Activated CD8-positive, alpha-beta memory T cell treated with anti-CD3 and anti-CD28 coated beads for 36 hours (primary cell): Measurements from ENCODE around the gene ABCA10. TPM values are rescaled to one million over a fixed set of nuclear protein-coding genes. Genes with fewer than 3 reads are reported as not detected.

Experiments
- CTCF ChIA-PET: fragments of 350-600 bp; sonication (Branson Sonifier 250); formaldehyde crosslinking; loops from one replicate; lab custom pipeline; 2021; ENCODE audit warnings: antibody characterized with exemption; lab: Charles Lee
- POLR2A ChIA-PET: fragments of 350-600 bp; sonication (Branson Sonifier 250); formaldehyde crosslinking; loops from one replicate; lab custom pipeline; 2021; ENCODE audit warnings: antibody characterized with exemption; lab: Charles Lee
- total RNA-seq, 2 experiments: library from RNA; stranded (reverse); gene quantifications; one replicate each; pipeline ENCODE4 v1.2.3, GENCODE V29; 2021

The ABCA10 gene
- total RNA-seq, 2 experiments from 2014 or later: 0.30 to 0.31 TPM

DNA sequence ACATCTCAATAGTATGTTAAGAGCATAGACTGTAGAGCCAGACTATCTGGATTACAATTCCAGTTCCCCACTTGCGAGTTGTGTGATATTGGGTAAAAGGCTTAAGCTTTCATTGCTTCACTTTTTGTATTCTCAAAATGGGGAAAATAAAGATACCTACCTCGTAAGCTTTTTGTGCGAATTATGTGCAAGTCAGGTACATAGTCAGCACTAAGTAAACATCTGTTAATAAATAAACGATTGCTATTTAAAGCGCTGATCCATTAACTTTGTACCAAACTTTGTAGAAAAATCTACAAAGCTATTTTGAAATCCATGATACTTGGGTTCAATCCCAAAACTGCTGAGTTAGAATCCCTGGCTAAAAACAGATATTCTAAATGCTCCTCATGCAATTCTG, 106.6 kb downstream of the ABCA10 start:
- CTCF ChIA-PET: no interaction called here
- POLR2A ChIA-PET: no interaction called here

- CTCF ChIA-PET: no interaction called here
- POLR2A ChIA-PET: no interaction called here
Measured at GRCh38 chr17:69117855-69118784, 110.5 kb downstream of the ABCA10 start.

- ChIA-PET POLR2A (no interaction called here), CTCF (no interaction called here)
Measured at GRCh38 chr17:69111794-69112193, 116.8 kb downstream of the ABCA10 start.

DNA sequence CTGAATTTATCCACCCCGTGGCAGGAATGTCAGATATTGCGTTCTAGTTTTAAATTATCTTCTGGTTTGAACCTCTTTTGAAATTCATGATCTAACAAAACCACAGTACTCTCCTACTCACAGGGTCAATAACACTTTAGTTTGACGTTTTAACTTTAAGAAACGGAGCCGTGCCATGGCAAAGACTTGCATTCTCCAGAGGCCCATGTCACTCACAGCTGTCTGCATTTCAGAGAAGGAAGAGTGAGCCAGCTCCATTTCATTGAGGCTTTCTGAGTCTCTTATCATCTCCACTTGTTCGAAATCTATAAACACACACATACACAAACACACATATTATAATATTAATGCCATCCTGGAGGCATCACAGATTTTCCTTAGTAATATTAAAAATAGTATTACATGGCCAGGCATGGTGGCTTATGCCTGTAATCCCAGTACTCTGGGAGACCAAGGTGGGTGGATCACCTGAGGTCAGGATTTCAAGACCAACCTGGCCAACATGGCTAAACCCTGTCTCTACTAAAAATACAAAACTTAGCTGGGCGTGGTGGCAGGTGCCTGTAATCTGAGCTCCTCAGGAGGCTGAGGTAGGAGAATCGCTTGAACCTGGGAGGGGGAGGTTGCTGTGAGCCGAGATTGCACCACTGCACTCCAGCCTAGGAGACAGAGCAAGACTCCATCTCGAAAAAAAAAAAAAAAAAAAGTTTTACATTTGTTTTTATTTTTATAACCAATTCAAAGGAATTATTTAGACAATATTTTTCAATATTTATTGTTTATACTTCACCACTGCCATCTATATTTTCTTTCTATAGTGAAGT, 122.5 kb downstream of the ABCA10 start:
- ChIA-PET CTCF (interaction anchor here (0.7 kb wide), 1 partner anchor 363 kb away, joined by 3 read pairs; no protein-coding TSS in a partner anchor), POLR2A (no interaction called here)

- CTCF ChIA-PET: interaction anchor here (0.6 kb wide), 1 partner anchor 349 kb away, joined by 3 read pairs; no protein-coding TSS in a partner anchor
- POLR2A ChIA-PET: interaction anchor here (0.8 kb wide), 1 partner anchor 298 kb away, joined by 8 read pairs; no protein-coding TSS in a partner anchor
Measured at GRCh38 chr17:69103557-69104233, 124.9 kb downstream of the ABCA10 start.

DNA sequence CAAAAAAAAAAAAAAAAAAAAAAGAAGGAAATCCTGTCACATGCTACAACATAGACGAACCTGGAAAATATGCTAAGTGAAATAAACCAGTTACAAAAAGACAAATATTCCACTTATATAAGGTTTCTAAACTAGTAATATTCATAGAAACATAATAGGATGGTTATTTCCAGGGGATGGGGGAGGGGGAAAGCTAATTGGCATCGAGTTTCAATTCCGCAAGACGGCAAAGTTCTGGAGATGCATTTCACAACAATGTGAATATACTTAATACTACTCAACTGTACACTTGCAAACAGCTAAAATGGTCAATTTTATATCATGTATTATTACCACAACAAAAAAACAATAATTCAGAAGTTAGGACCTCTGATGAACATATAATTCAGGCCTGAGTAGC, 130.0 kb downstream of the ABCA10 start:
- POLR2A ChIA-PET: no interaction called here
- CTCF ChIA-PET: interaction anchor here (0.6 kb wide), 1 partner anchor 85 kb away, joined by 3 read pairs; no protein-coding TSS in a partner anchor

Other genes with a start within 250 kb of the ABCA10 start
- not detected for gene ABCA9, start 167.9 kb downstream of the ABCA10 start, total RNA-seq
- under 1 TPM; 0.04 to 0.15 TPM for gene ABCA6, start 86.9 kb downstream of the ABCA10 start, total RNA-seq
- gene ABCA5, start 98.3 kb upstream of the ABCA10 start, total RNA-seq: 10 to 100 TPM; 11.8 to 12.3 TPM
- gene MAP2K6, start 185.9 kb upstream of the ABCA10 start, total RNA-seq: 1 to 10 TPM; 1.6 to 1.7 TPM